Inferior parietal cortex (tissue), 1 donor: ENCODE results near the gene TIA1.

Experiments
- DNase-seq: peaks from one replicate; pipeline ENCODE4 v3.0.0-alpha.2; 2016; ENCODE audit errors: extremely low spot score

The TIA1 gene

DNA sequence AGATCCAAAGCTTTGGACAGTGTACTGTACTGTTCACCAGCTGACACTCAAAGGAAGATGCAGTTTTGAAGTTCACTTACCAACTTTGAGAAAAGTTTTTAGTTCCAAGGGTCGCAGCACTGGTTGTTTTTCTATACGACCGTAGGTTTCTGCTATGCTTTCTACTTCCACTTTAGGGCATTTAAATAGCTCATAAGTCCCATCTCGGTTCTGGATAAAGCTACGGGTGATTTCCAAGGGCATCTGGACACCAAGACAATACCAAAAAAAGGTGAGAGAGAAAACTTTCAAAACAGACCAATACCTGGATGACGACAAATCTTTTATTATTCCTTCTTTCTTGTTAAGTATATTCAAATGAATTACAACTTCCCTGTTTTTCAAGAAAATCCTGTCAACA, 87.9 kb downstream of the TIA1 start:
- no peak for DNase-seq
